ENCODE results near the gene OBP2A.

GRCh38 chr9:135501261-135502167 lies 44.4 kb upstream of the OBP2A start:
- TF ChIP-seq CTCF (IDR thresholded peaks at IDR 0.05; ENCODE audit: insufficient read depth, low read depth, low read length): no peak
- no peak for TF ChIP-seq EZH2 (IDR thresholded peaks at IDR 0.05; ENCODE audit: insufficient read depth, low read length)
